GM12878 (cell line): ENCODE results near the gene DPH1.

Experiments
- MTA3 ChIP-seq: IDR thresholded peaks from 2 replicates; pipeline ENCODE4 v1.6.1; 2012; ENCODE audit warnings: low read length, inconsistent platforms, borderline replicate concordance
- NFIC ChIP-seq: IDR thresholded peaks from 2 replicates; pipeline ENCODE4 v1.6.1; 2012; ENCODE audit warnings: low read depth, mild to moderate bottlenecking, inconsistent platforms, low read length, moderate library complexity
- PBX3 ChIP-seq: IDR thresholded peaks from 2 replicates; pipeline ENCODE4 v1.6.1; 2011; ENCODE audit warnings: mild to moderate bottlenecking, low read depth, low read length, moderate library complexity; ENCODE audit not compliant: insufficient replicate concordance
- ZNF592 ChIP-seq: fragments of 450-650 bp; IDR thresholded peaks from 2 replicates; pipeline ENCODE4 v1.6.1; 2017; ENCODE audit warnings: mild to moderate bottlenecking, moderate library complexity

- TF ChIP-seq PBX3 (no peak), ZNF592 (no peak), MTA3 (no peak), NFIC (no peak)
Measured at GRCh38 chr17:2008332-2009126, 21.4 kb upstream of the DPH1 start.
